Body of pancreas (tissue), 4 donors: Measurements from ENCODE around the gene NABP1. TPM values are rescaled to one million over a fixed set of nuclear protein-coding genes. Genes with fewer than 3 reads are reported as not detected.

Experiments used
- ATAC-seq: fragments of 150-250 bp; one replicate; pipeline ENCODE4 v1.9.1; 2016
- DNase-seq, 4 donors: peaks; one replicate each; pipeline ENCODE4 v3.0.0-alpha.2; 2019
- H3K27ac ChIP-seq, 4 donors: fragments of 200-600 bp; sonication (generic); 1 replicate in 3 of 4; 2 replicates in 1 of 4; pipeline versions ENCODE4 v1.5.1 to v1.6.1; 2016 to 2019; ENCODE audit warnings: mild to moderate bottlenecking in 1 of 4, mixed read lengths in 1 of 4, moderate library complexity in 1 of 4
- H3K27me3 ChIP-seq, 2 donors: fragments of 200-600 bp; sonication (generic); one replicate each; pipeline ENCODE4 v1.6.0; 2016; ENCODE audit warnings: mild to moderate bottlenecking in 1 of 2
- H3K36me3 ChIP-seq, 2 donors: fragments of 200-600 bp; sonication (generic); replicated peaks in 1 of 2; 2 replicates each; pipeline ENCODE4 v1.5.1; 2016; ENCODE audit warnings: low read depth in 2 of 2; ENCODE audit not compliant: insufficient read depth in 1 of 2
- H3K4me1 ChIP-seq: fragments of 200-600 bp; sonication (generic); one replicate; pipeline ENCODE4 v1.6.0; 2016
- H3K4me3 ChIP-seq, 2 donors: fragments of 200-600 bp; sonication (generic); 1 replicate in 1 of 2; 2 replicates in 1 of 2; pipeline ENCODE4 v1.5.1; 2016 to 2019
- H3K9me3 ChIP-seq, 3 donors: fragments of 200-600 bp; sonication (generic); 1 replicate in 2 of 3; 2 replicates in 1 of 3; pipeline ENCODE4 v1.5.1; 2016
- POLR2A ChIP-seq, 3 donors: fragments of 450-650 bp; IDR thresholded peaks; one replicate each; pipeline ENCODE4 v1.6.1; 2016; ENCODE audit warnings: antibody characterized with exemption in 3 of 3, mild to moderate bottlenecking in 2 of 3
- WGBS, 2 donors: methylation state at CpG; one replicate each; pipeline ENCODE4 v1.1.5; 2017; 5-methylcytosine and 5-hydroxymethylcytosine counted together
- intact Hi-C: fragments of 100-400 bp; cut with DNase I; formaldehyde crosslinking; loops from one replicate; pipeline ENCODE4 v1.15.1; 2023
- total RNA-seq, 2 donors: library from RNA; depleted of rRNA; stranded (reverse); fragments of >200 nt; gene quantifications; one replicate each; pipeline ENCODE4 v1.1.0, GENCODE V29; 2016
- TF ChIP-seq, protein P1 (sequence below), 7 experiments: fragments of 450-650 bp in 4 of 7; fragments of 200-600 bp in 3 of 7; sonication (generic) in 3 of 7; IDR thresholded peaks; one replicate each; pipeline ENCODE4 v1.5.1; 2016 to 2019; ENCODE audit warnings: antibody characterized with exemption in 7 of 7

NABP1 gene
- total RNA-seq, 2 donors from 2014 or later = 10.9 to 39.2 TPM

DNA sequence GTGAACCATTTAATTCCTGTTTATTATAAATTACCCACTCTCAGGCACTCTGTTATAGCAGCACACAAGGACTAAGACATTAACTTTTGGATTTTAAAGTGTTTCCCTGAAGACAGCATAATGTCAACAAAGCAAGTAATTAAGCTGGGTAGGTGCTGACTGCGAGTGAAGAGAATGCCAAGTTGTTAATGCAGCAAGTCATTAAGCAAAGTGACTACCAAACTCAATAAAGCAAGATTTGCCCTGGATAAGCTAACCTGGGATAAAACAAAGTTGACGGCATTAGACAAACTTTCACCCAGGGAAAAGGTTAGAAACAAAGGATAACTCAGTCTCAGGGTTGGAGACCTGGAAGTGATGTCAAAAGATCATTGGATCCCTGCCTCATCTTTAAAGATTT, 28.4 kb upstream of the NABP1 start:
- no peak for ATAC-seq
- Histone ChIP-seq H3K4me1 (no peaks in the 10 kb centered on the region), H3K36me3 (no peaks in the 10 kb centered on the region), H3K27ac (no peak overlapping the region), H3K27me3 (no peaks in the 10 kb centered on the region), H3K4me3 (no peak overlapping the region), H3K9me3 (no peaks in the 10 kb centered on the region)
- DNase-seq = no peak
- 93 to 98% methylated on average over 2 of the region's 2 CpGs for WGBS, 2 donors
- TF ChIP-seq, protein P1, sequence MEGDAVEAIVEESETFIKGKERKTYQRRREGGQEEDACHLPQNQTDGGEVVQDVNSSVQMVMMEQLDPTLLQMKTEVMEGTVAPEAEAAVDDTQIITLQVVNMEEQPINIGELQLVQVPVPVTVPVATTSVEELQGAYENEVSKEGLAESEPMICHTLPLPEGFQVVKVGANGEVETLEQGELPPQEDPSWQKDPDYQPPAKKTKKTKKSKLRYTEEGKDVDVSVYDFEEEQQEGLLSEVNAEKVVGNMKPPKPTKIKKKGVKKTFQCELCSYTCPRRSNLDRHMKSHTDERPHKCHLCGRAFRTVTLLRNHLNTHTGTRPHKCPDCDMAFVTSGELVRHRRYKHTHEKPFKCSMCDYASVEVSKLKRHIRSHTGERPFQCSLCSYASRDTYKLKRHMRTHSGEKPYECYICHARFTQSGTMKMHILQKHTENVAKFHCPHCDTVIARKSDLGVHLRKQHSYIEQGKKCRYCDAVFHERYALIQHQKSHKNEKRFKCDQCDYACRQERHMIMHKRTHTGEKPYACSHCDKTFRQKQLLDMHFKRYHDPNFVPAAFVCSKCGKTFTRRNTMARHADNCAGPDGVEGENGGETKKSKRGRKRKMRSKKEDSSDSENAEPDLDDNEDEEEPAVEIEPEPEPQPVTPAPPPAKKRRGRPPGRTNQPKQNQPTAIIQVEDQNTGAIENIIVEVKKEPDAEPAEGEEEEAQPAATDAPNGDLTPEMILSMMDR (IDR thresholded peaks at IDR 0.05) = no peak
- TF ChIP-seq POLR2A (IDR thresholded peaks at IDR 0.05) = no peak
- intact Hi-C loops = no loop called here

DNA sequence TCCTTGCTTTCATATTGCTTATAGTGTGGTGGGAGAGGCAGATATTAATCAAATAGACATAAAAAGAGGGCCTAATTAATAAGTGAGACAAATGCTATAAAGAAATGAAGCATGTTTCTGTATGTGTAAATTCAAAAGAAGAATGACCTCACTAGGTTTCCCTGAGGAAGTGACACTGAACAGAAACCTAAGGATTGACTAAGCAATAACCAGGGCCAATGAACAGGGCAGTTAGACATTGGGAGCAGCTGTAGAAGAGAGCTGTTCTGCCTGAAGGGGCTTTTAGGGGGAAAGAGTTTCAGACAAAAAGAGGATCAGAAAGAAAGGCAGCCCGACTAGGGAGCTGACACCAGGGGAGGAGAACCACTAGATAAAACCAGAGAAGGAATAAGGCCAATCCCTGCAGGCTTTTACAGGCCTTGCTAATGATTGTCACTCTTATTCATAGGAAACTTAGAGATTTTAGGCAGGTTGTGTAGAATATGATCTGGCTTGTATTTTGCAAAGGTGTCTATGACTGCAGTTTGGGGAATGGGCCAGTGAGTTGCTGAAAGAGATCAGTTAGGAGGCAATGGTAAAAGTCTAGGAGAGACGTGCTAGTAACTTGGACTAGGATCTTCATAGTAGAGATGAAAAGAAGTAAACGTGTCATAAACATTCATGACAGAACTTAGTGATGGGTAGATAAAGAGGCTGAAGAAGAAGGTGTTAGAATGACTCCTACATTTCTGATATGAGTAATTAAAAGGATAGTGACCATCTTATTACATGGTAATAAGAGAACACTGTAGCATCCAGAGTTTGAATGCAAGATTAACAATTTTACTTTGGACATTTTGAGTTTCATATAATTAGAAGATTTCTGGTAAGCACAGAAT, 26.8 kb upstream of the NABP1 start:
- no peak for DNase-seq

DNA sequence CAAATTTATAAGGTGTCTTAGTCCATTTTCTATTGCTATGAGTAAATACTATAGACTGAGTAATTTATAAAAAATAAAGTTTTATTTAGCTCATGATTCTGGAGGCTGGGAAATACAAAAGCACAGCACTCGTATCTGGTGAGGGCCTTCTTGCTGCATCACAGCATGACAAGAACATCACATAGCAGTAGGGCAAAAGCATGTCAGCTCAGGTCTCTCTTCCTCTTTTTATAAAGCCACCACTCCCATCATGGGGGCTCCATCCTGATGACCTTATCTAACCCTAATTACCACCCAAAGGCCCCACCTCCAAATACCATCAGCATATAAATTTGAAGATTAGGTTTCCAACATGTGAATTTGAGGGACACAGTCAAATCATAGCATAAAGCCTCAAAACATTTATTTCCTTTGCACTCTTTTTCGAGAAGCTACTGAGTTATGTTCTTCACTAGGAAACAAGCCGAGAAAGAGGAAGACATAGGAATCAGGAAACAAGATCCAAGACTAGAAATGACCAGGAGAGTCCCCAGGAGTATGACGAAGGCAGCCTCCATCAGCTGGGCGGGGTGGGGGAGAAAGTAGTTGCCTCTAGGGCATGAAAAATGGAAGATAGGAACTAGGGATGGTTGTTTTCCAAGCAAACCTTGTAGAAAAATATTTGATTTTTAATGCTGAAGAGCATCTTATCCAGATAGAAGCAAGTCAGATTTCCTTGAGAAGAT, 24.1 kb upstream of the NABP1 start:
- intact Hi-C loops = no loop called here
- no peak overlapping the region for H3K27ac ChIP-seq
- 82% methylated on average over 5 of the region's 5 CpGs for WGBS, 2 donors
- TF ChIP-seq POLR2A (IDR thresholded peaks at IDR 0.05) = no peak
- TF ChIP-seq, protein P1 (IDR thresholded peaks at IDR 0.05) = no peak
- no peaks in the 10 kb centered on the region for H3K4me1 ChIP-seq
- H3K36me3 ChIP-seq = no peaks in the 10 kb centered on the region
- no peak overlapping the region for H3K4me3 ChIP-seq
- H3K27me3 ChIP-seq = no peaks in the 10 kb centered on the region
- ATAC-seq (no peak), DNase-seq (no peak)
- no peaks in the 10 kb centered on the region for H3K9me3 ChIP-seq

More for the DNA sequence above, 26.8 kb upstream of the NABP1 start:
- H3K27me3 ChIP-seq = no peaks in the 10 kb centered on the region
- TF ChIP-seq, protein P1 (IDR thresholded peaks at IDR 0.05) = no peak
- no peak for TF ChIP-seq POLR2A (IDR thresholded peaks at IDR 0.05)
- H3K36me3 ChIP-seq = no peaks in the 10 kb centered on the region
- ATAC-seq = no peak
- H3K4me3 ChIP-seq = no peak overlapping the region
- no peaks in the 10 kb centered on the region for H3K4me1 ChIP-seq
- no peak overlapping the region for H3K27ac ChIP-seq
- no peaks in the 10 kb centered on the region for H3K9me3 ChIP-seq
- 63 to 65% methylated on average over 3 of the region's 3 CpGs for WGBS, 2 donors
- intact Hi-C loops = no loop called here

DNA sequence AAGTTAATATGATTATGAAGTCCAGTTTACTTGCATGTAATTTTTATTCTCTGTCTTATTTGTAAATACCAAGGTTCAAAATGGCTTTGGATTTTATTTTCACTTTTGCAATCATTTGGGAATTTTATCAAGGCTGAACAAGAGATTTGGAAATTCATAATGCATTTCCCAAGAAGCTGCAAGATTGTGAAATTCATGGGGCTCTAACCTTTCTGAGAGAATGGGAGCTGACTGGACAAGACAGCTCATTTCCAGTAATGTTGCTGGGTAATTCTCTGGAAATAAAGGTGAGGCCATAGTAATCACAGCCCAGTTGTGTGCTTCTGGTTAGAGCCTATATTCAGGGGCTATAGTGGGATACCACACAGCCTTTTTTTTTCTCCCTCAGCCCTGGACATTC, 21.5 kb upstream of the NABP1 start:
- no peaks in the 10 kb centered on the region for H3K4me1 ChIP-seq
- H3K36me3 ChIP-seq = no peaks in the 10 kb centered on the region
- ATAC-seq (no peak), DNase-seq (no peak)
- no peak overlapping the region for H3K4me3 ChIP-seq
- no peak overlapping the region for H3K27ac ChIP-seq
- TF ChIP-seq POLR2A (IDR thresholded peaks at IDR 0.05) = no peak
- TF ChIP-seq, protein P1 (IDR thresholded peaks at IDR 0.05) = no peak
- intact Hi-C loops = no loop called here
- H3K27me3 ChIP-seq = no peaks in the 10 kb centered on the region
- no peaks in the 10 kb centered on the region for H3K9me3 ChIP-seq
